GM23338 (cell line): Measurements from ENCODE around the gene CDC42BPB. TPM values are rescaled to one million over a fixed set of nuclear protein-coding genes. Genes with fewer than 3 reads are reported as not detected.

Experiments used
- ATAC-seq: fragments of 200-7000 bp; cut with Tn5 transposase; 3 replicates; pipeline ENCODE4 v1.9.1; 2020
- DNase-seq: peaks from one replicate; pipeline ENCODE4 v3.0.0-alpha.2; 2015; ENCODE audit warnings: low spot score
- H2AFZ ChIP-seq: fragments of 200-600 bp; sonication (generic); 2 replicates; pipeline ENCODE4 v1.8.0; 2016; ENCODE audit warnings: antibody characterized with exemption, mild to moderate bottlenecking, moderate library complexity
- H3F3A ChIP-seq: fragments of 200-600 bp; sonication (generic); replicated peaks from 2 replicates; pipeline ENCODE4 v1.8.0; 2017; ENCODE audit warnings: antibody characterized with exemption, mixed run types, low read depth
- H3K27ac ChIP-seq: fragments of 200-600 bp; sonication (generic); 2 replicates; pipeline ENCODE4 v1.6.1; 2016; ENCODE audit warnings: low read depth
- H3K27me3 ChIP-seq: fragments of 200-600 bp; sonication (generic); 2 replicates; pipeline ENCODE4 v1.8.0; 2016; ENCODE audit warnings: mild to moderate bottlenecking, mixed run types, moderate library complexity; ENCODE audit not compliant: insufficient read depth
- H3K36me3 ChIP-seq: fragments of 200-600 bp; sonication (generic); 2 replicates; pipeline ENCODE4 v1.8.0; 2016; ENCODE audit warnings: mild to moderate bottlenecking; ENCODE audit not compliant: insufficient read depth
- H3K4me1 ChIP-seq: fragments of 200-600 bp; sonication (generic); 2 replicates; pipeline ENCODE4 v1.8.0; 2016; ENCODE audit warnings: mild to moderate bottlenecking, moderate library complexity; ENCODE audit not compliant: insufficient read depth
- H3K4me2 ChIP-seq: fragments of 200-600 bp; sonication (generic); 2 replicates; pipeline ENCODE4 v1.7.1; 2017; ENCODE audit warnings: mixed run types
- H3K4me3 ChIP-seq: fragments of 200-600 bp; sonication (generic); 2 replicates; pipeline ENCODE4 v1.6.1; 2016; ENCODE audit warnings: mixed run types
- H3K79me2 ChIP-seq: fragments of 200-600 bp; sonication (generic); replicated peaks from 2 replicates; pipeline ENCODE4 v1.8.0; 2017; ENCODE audit warnings: mild to moderate bottlenecking; ENCODE audit not compliant: insufficient read depth
- H3K9me2 ChIP-seq: fragments of 200-600 bp; sonication (generic); 2 replicates; pipeline ENCODE4 v1.8.0; 2017; ENCODE audit not compliant: insufficient read depth
- H4K20me1 ChIP-seq: fragments of 200-600 bp; sonication (generic); replicated peaks from 2 replicates; pipeline ENCODE4 v1.8.0; 2017; ENCODE audit warnings: mild to moderate bottlenecking; ENCODE audit not compliant: insufficient read depth
- H3K27ac Mint-ChIP-seq: 2 replicates; pipeline ENCODE4 v1.8.0; 2020; ENCODE audit warnings: inconsistent platforms, mild to moderate bottlenecking, moderate library complexity, mixed read lengths
- H3K27me3 Mint-ChIP-seq: 3 replicates; pipeline ENCODE4 v1.8.0; 2022; ENCODE audit warnings: low read depth, mild to moderate bottlenecking, moderate library complexity, mixed read lengths, inconsistent platforms; ENCODE audit not compliant: insufficient read depth, poor library complexity
- H3K36me3 Mint-ChIP-seq: 3 replicates; pipeline ENCODE4 v1.8.0; 2021; ENCODE audit warnings: low read depth, mild to moderate bottlenecking, inconsistent platforms, moderate library complexity, mixed read lengths
- H3K4me1 Mint-ChIP-seq: 3 replicates; pipeline ENCODE4 v1.8.0; 2020; ENCODE audit warnings: mild to moderate bottlenecking, inconsistent platforms, mixed read lengths
- H3K4me3 Mint-ChIP-seq: 3 replicates; pipeline ENCODE4 v1.8.0; 2021; ENCODE audit warnings: moderate library complexity, mild to moderate bottlenecking, inconsistent platforms, mixed read lengths
- H3K9me3 Mint-ChIP-seq: 3 replicates; pipeline ENCODE4 v1.8.0; 2020; ENCODE audit warnings: moderate library complexity, mild to moderate bottlenecking, inconsistent platforms, mixed read lengths
- CREB1 ChIP-seq: fragments of 250-450 bp; sonication (Bioruptor Pico); IDR thresholded peaks from 2 replicates; pipeline ENCODE4 v1.5.0; 2020; ENCODE audit warnings: low read depth, mild to moderate bottlenecking, moderate library complexity
- EZH2 ChIP-seq: fragments of 200-600 bp; sonication (generic); IDR thresholded peaks from one replicate; pipeline ENCODE4 v1.8.0; 2017; ENCODE audit warnings: antibody characterized with exemption, mild to moderate bottlenecking, low read depth; ENCODE audit not compliant: unreplicated experiment
- EZH2phosphoT487 ChIP-seq: fragments of 200-600 bp; sonication (generic); IDR thresholded peaks from one replicate; pipeline ENCODE4 v1.8.1; 2018; ENCODE audit warnings: antibody characterized with exemption; ENCODE audit not compliant: unreplicated experiment
- JUNB ChIP-seq: IDR thresholded peaks from one replicate; pipeline ENCODE4 v1.6.1; 2016; ENCODE audit warnings: antibody characterized with exemption; ENCODE audit not compliant: unreplicated experiment
- NANOG ChIP-seq: IDR thresholded peaks from 2 replicates; pipeline ENCODE4 v1.6.1; 2016; ENCODE audit warnings: antibody characterized with exemption, borderline replicate concordance
- POLR2AphosphoS5 ChIP-seq: IDR thresholded peaks from 2 replicates; pipeline ENCODE4 v1.6.1; 2016; ENCODE audit warnings: antibody characterized with exemption, low read depth
- STAT1 ChIP-seq: IDR thresholded peaks from one replicate; pipeline ENCODE4 v1.6.1; 2016; ENCODE audit warnings: antibody characterized with exemption; ENCODE audit not compliant: unreplicated experiment
- ZNF114 ChIP-seq: fragments of 250-450 bp; sonication (Bioruptor Pico); IDR thresholded peaks from 2 replicates; pipeline ENCODE4 v1.5.0; 2020; ENCODE audit warnings: mild to moderate bottlenecking, moderate library complexity
- ZNF331 ChIP-seq: fragments of 250-450 bp; sonication (Bioruptor Pico); IDR thresholded peaks from 2 replicates; pipeline ENCODE4 v1.5.0; 2020; ENCODE audit warnings: low read depth, mild to moderate bottlenecking, moderate library complexity
- polyA plus RNA-seq: library from polyadenylated mRNA; unstranded; fragments of >200 nt; fragmentation: Nextera tagmentation; extraction: Ambion mirVana; gene quantifications from 2 replicates; pipeline ENCODE4 v1.2.1, GENCODE V29; 2016
- total RNA-seq: library from RNA; depleted of rRNA; stranded (reverse); fragments of >200 nt; shearing (Covaris generic); gene quantifications from 2 replicates; pipeline ENCODE4 v1.2.3, GENCODE V29; 2014
- TF ChIP-seq, protein P1 (sequence below): IDR thresholded peaks from 2 replicates; pipeline ENCODE4 v1.6.1; 2016; ENCODE audit warnings: antibody characterized with exemption
- TF ChIP-seq, protein P2 (sequence below): fragments of 250-450 bp; sonication (Bioruptor Pico); IDR thresholded peaks from 2 replicates; pipeline ENCODE4 v1.5.0; 2020; ENCODE audit warnings: mild to moderate bottlenecking, moderate library complexity
- TF ChIP-seq, protein P3 (sequence below): IDR thresholded peaks from one replicate; pipeline ENCODE4 v1.6.1; 2018; ENCODE audit warnings: antibody characterized with exemption; ENCODE audit not compliant: unreplicated experiment
- TF ChIP-seq, protein P4 (sequence below), 2 experiments: fragments of 200-600 bp in 1 of 2; sonication (generic) in 1 of 2; conservative IDR thresholded peaks; 2 replicates each; pipeline versions ENCODE4 v1.5.1 to v1.6.1; 2016 to 2017; ENCODE audit warnings: antibody characterized with exemption in 2 of 2, low read depth in 2 of 2, mild to moderate bottlenecking in 2 of 2, moderate library complexity in 1 of 2

CDC42BPB gene
- total and polyA plus RNA-seq, 2 experiments from 2014 or later, result 12.3 to 127 TPM

DNA sequence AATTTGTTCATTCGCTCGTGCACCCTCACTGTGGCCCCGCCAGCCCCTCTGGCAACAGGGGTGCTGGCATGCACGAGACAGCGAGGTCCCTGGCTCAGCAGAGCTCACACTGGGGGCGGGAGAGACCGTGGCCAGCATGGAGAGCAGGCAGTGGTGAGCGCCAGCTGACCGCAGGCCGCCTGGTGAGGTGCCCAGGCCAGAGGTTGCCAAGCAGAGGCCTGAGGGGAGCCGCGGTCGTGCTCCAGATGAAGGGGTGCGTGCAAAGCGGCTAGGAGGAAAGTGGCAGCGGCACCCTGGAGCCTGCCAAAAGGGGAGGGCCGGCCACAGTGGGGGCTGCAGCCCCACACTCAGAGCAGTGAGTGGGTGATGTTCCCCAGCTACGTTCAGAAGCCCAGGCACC is 56.1 kb downstream of the CDC42BPB start:
- Histone ChIP-seq H4K20me1 (peaks cover 3% of the 10 kb centered on the region; the same call in 1 of the 2 replicates), H3K79me2 (peaks cover 8% of the 10 kb centered on the region; the same call in 1 of the 2 replicates), H3K36me3 (peaks cover 6% of the 10 kb centered on the region; the same call in 1 of the 2 replicates), H3F3A (no peaks in the 10 kb centered on the region), H3K4me2 (no peak overlapping the region), H3K4me1 (no peaks in the 10 kb centered on the region), H3K4me3 (no peak overlapping the region), H2AFZ (no peak overlapping the region), H3K27ac (no peak overlapping the region), H3K27me3 (no peaks in the 10 kb centered on the region), H3K9me2 (no peaks in the 10 kb centered on the region)
- peaks cover 6% of the 10 kb centered on the region for H3K27me3 Mint-ChIP-seq
- no peaks in the 10 kb centered on the region for H3K4me1 Mint-ChIP-seq
- TF ChIP-seq, protein P1, sequence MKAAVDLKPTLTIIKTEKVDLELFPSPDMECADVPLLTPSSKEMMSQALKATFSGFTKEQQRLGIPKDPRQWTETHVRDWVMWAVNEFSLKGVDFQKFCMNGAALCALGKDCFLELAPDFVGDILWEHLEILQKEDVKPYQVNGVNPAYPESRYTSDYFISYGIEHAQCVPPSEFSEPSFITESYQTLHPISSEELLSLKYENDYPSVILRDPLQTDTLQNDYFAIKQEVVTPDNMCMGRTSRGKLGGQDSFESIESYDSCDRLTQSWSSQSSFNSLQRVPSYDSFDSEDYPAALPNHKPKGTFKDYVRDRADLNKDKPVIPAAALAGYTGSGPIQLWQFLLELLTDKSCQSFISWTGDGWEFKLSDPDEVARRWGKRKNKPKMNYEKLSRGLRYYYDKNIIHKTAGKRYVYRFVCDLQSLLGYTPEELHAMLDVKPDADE, result no peak
- TF ChIP-seq ZNF114 (CRISPR knock-in tag), result no peak
- no peak for TF ChIP-seq JUNB
- TF ChIP-seq, protein P2, sequence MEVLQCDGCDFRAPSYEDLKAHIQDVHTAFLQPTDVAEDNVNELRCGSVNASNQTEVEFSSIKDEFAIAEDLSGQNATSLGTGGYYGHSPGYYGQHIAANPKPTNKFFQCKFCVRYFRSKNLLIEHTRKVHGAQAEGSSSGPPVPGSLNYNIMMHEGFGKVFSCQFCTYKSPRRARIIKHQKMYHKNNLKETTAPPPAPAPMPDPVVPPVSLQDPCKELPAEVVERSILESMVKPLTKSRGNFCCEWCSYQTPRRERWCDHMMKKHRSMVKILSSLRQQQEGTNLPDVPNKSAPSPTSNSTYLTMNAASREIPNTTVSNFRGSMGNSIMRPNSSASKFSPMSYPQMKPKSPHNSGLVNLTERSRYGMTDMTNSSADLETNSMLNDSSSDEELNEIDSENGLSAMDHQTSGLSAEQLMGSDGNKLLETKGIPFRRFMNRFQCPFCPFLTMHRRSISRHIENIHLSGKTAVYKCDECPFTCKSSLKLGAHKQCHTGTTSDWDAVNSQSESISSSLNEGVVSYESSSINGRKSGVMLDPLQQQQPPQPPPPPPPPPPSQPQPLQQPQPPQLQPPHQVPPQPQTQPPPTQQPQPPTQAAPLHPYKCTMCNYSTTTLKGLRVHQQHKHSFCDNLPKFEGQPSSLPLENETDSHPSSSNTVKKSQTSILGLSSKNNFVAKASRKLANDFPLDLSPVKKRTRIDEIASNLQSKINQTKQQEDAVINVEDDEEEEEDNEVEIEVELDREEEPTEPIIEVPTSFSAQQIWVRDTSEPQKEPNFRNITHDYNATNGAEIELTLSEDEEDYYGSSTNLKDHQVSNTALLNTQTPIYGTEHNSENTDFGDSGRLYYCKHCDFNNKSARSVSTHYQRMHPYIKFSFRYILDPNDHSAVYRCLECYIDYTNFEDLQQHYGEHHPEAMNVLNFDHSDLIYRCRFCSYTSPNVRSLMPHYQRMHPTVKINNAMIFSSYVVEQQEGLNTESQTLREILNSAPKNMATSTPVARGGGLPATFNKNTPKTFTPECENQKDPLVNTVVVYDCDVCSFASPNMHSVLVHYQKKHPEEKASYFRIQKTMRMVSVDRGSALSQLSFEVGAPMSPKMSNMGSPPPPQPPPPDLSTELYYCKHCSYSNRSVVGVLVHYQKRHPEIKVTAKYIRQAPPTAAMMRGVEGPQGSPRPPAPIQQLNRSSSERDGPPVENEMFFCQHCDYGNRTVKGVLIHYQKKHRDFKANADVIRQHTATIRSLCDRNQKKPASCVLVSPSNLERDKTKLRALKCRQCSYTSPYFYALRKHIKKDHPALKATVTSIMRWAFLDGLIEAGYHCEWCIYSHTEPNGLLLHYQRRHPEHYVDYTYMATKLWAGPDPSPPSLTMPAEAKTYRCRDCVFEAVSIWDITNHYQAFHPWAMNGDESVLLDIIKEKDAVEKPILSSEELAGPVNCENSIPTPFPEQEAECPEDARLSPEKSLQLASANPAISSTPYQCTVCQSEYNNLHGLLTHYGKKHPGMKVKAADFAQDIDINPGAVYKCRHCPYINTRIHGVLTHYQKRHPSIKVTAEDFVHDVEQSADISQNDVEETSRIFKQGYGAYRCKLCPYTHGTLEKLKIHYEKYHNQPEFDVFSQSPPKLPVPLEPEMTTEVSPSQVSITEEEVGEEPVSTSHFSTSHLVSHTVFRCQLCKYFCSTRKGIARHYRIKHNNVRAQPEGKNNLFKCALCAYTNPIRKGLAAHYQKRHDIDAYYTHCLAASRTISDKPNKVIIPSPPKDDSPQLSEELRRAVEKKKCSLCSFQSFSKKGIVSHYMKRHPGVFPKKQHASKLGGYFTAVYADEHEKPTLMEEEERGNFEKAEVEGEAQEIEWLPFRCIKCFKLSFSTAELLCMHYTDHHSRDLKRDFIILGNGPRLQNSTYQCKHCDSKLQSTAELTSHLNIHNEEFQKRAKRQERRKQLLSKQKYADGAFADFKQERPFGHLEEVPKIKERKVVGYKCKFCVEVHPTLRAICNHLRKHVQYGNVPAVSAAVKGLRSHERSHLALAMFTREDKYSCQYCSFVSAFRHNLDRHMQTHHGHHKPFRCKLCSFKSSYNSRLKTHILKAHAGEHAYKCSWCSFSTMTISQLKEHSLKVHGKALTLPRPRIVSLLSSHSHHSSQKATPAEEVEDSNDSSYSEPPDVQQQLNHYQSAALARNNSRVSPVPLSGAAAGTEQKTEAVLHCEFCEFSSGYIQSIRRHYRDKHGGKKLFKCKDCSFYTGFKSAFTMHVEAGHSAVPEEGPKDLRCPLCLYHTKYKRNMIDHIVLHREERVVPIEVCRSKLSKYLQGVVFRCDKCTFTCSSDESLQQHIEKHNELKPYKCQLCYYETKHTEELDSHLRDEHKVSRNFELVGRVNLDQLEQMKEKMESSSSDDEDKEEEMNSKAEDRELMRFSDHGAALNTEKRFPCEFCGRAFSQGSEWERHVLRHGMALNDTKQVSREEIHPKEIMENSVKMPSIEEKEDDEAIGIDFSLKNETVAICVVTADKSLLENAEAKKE (CRISPR knock-in tag), result no peak
- TF ChIP-seq, protein P3, sequence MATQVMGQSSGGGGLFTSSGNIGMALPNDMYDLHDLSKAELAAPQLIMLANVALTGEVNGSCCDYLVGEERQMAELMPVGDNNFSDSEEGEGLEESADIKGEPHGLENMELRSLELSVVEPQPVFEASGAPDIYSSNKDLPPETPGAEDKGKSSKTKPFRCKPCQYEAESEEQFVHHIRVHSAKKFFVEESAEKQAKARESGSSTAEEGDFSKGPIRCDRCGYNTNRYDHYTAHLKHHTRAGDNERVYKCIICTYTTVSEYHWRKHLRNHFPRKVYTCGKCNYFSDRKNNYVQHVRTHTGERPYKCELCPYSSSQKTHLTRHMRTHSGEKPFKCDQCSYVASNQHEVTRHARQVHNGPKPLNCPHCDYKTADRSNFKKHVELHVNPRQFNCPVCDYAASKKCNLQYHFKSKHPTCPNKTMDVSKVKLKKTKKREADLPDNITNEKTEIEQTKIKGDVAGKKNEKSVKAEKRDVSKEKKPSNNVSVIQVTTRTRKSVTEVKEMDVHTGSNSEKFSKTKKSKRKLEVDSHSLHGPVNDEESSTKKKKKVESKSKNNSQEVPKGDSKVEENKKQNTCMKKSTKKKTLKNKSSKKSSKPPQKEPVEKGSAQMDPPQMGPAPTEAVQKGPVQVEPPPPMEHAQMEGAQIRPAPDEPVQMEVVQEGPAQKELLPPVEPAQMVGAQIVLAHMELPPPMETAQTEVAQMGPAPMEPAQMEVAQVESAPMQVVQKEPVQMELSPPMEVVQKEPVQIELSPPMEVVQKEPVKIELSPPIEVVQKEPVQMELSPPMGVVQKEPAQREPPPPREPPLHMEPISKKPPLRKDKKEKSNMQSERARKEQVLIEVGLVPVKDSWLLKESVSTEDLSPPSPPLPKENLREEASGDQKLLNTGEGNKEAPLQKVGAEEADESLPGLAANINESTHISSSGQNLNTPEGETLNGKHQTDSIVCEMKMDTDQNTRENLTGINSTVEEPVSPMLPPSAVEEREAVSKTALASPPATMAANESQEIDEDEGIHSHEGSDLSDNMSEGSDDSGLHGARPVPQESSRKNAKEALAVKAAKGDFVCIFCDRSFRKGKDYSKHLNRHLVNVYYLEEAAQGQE, result no peak
- TF ChIP-seq ZNF331 (CRISPR knock-in tag), result no peak
- TF ChIP-seq EZH2, result no peak
- TF ChIP-seq EZH2phosphoT487, result no peak
- TF ChIP-seq, protein P4, sequence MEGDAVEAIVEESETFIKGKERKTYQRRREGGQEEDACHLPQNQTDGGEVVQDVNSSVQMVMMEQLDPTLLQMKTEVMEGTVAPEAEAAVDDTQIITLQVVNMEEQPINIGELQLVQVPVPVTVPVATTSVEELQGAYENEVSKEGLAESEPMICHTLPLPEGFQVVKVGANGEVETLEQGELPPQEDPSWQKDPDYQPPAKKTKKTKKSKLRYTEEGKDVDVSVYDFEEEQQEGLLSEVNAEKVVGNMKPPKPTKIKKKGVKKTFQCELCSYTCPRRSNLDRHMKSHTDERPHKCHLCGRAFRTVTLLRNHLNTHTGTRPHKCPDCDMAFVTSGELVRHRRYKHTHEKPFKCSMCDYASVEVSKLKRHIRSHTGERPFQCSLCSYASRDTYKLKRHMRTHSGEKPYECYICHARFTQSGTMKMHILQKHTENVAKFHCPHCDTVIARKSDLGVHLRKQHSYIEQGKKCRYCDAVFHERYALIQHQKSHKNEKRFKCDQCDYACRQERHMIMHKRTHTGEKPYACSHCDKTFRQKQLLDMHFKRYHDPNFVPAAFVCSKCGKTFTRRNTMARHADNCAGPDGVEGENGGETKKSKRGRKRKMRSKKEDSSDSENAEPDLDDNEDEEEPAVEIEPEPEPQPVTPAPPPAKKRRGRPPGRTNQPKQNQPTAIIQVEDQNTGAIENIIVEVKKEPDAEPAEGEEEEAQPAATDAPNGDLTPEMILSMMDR (conservative IDR thresholded peaks at IDR 0.05; ENCODE audit: low read depth in 2 of 2), result no peak
- TF ChIP-seq STAT1, result no peak
- TF ChIP-seq POLR2AphosphoS5, result no peak
- TF ChIP-seq CREB1 (CRISPR knock-in tag), result no peak
- TF ChIP-seq NANOG, result no peak
- no peak overlapping the region for H3K27ac Mint-ChIP-seq
- no peak overlapping the region for H3K4me3 Mint-ChIP-seq
- H3K36me3 Mint-ChIP-seq, result peaks cover 40% of the 10 kb centered on the region
- ATAC-seq, result no peak
- DNase-seq, result no peak
- no peaks in the 10 kb centered on the region for H3K9me3 Mint-ChIP-seq
